GM19023 (cell line): Measurements from ENCODE around the gene SIM2.

ENCODE experiments used
- ATAC-seq: cut with Tn5 transposase; IDR thresholded peaks from one replicate; pipeline ENCODE4 v1.9.1; 2021; ENCODE audit warnings: mild to moderate bottlenecking, moderate library complexity; ENCODE audit not compliant: unreplicated experiment

SIM2 gene

GRCh38 chr21:36684957-36685714, 13.8 kb upstream of the SIM2 start:
- ATAC-seq, result no peak

GRCh38 chr21:36686955-36687354, 12.0 kb upstream of the SIM2 start:
- no peak for ATAC-seq

GRCh38 chr21:36688324-36688723, 10.6 kb upstream of the SIM2 start:
- ATAC-seq, result no peak

DNA sequence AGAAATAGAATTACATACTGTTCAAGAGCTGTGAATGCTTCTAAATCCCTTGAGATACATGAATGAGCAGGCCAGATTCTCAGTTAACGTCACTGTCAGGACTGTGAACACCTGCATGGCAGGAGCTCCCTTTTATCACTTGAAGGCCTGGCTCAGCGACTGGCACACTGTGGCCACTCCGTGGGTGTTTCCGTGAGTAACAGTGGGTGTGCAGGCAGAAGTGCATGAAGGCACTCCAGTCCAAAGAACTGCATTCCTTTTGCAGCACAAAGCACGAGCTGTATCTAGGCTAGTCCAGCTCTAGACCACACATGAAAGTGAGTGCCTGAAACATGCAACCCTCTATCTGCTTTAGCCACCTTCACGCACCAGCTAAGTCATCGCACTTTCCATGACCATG, 9.6 kb upstream of the SIM2 start:
- ATAC-seq, result no peak

- no peak for ATAC-seq
These were observed 8.0 kb upstream of the SIM2 start for GRCh38 chr21:36690628-36691554.

DNA sequence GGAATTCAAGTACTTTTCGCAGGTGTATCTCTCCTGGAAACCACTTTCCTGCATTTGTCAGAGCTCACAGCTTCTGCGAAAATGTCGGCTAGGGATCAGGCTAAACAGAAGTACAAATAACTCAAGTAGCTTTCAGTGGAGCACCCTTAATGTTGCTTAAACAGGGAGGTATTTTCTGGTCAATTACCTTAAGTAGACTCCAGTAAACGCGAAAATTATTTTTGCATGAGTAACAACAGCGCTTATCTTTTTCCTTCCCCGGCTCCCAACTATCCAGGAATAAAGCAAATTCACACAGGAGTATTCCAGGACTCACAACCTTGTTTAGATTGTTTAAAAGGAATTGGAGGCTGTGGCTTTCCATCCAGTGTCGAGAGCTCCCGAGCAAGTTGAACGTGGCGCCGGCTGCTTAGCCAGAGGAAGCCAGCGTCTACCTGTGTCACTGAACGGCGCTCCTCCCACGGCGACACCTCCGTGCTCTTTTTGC, 7.3 kb upstream of the SIM2 start:
- ATAC-seq, result no peak

DNA sequence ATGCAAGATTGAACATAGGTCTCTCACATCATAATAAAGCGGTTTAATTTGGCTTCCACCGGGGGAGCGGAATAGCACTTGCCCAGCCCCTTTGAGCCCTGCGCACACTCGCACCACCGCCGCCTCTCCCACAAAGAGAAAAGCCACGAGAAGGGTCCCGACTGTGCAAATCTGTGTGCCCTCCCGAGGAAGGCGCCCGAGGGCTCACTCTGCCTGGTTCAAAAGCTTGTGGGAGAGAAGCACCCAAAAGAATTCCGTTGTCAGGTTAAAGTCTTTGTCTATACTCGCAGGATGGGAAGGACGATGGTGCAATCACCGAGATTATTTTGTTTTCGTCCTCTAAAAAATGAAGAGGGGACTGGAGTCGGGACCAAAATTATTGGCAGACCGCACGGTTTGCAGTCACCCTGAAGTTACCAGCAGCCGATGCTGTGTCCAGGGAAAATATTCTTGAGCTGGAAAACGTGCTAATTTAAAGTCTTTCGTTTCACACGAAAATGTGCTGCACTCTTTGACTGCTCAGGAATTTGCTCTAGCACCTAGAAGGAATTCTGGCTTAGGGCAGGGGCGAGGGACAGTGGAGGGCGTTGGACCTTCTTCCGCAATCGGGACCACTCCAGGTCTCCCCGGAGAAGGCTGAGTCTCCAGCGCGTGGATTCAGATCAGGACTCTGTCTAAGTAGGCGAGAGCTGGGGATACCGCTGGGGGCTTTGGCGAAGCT, 6.6 kb upstream of the SIM2 start:
- ATAC-seq, result no peak

DNA sequence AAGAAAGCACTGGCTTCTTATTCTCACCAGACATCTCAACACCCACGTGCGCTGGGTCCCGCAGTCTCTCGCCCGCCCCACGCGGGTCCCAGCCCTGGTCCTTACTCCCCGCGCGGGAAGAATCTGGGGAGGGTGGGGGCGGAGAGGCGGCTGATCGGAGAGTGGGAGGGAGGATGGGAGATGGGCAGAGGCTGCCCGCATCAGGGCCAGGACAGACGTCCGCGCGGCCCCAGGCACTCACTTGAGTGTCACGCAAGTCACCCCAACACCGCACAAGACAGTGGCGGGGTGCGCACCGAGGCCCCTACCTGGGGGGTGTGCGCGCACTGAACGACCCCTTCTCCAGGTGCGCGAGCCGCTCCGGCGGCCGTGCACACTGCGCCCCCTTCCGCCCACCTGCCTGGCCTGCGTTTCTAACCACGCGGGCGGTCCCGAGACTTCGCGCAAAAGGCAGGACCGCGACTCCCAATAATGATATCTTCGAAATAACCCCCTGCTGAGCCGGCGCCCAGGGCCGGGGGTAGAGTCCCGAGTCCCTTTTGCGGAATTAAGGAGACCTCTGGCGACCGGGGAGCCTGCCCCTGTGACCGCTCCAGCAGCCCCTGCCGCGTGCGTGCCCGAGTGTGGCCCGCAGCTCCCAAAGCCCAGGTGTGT, 6.0 kb upstream of the SIM2 start:
- ATAC-seq, result no peak

- no peak for ATAC-seq
These were observed 5.4 kb upstream of the SIM2 start for GRCh38 chr21:36693489-36694030.

GRCh38 chr21:36694031-36694515, 4.8 kb upstream of the SIM2 start:
- ATAC-seq, result no peak

DNA sequence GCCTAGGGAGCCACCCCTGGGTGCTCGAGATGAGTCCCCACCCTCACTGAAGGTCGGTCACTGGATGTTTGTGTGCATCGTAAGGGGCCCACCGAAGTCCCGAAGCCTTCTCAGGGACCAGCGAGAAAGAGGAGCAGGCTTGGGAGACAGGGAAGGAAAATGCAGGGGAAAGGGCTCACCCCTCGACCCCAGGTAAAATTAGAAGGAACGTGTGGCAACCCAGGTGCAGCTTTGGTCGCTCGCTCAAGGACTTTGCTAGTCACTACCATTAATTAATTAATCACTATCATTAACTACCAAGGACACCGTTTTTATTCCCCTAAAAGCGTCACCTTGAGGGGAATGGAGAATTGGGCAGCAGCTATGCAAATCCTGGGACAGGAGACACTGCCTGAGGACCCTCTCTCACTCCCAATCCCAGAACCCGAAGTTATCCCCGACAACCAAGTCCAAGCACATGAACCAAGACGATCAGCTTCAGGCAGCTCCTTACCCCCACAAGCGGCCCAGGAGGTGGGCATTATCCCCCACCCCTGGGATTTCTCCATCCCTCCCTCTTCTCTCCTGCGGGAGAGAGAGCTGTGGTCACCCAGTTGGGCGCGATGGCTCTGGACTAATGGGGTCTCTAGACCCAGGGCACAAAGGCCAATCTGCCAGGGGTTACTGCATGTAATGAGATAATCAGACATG, 4.2 kb upstream of the SIM2 start:
- no peak for ATAC-seq

DNA sequence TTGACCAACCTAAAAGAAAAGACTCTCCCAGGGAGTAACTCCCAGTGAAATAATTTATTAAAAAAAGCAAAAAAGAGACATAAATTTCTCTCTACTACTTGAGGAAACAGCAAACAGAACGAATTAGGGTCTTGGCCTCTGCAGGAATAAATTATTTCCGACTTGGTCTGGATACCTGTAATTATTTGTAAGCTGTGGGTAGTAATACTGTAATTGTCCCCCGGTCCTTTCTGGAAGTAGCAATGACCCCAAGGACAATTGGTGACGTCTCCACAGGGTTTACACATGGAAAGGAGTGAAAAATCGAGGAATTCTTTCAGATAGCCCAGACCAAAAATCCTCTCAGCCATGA, 3.7 kb upstream of the SIM2 start:
- no peak for ATAC-seq

GRCh38 chr21:36695671-36696389, 3.1 kb upstream of the SIM2 start:
- no peak for ATAC-seq

- ATAC-seq, result no peak
These were observed 2.4 kb upstream of the SIM2 start for GRCh38 chr21:36696390-36697059.

GRCh38 chr21:36697060-36697850, 1.7 kb upstream of the SIM2 start:
- ATAC-seq, result no peak

- ATAC-seq, result no peak
These were observed 997 bp upstream of the SIM2 start for GRCh38 chr21:36697851-36698384.

GRCh38 chr21:36698385-36698980, 432 bp upstream of the SIM2 start:
- ATAC-seq, result no peak
